A673 (cell line): ENCODE results near the gene EMC9. TPM values are rescaled to one million over a fixed set of nuclear protein-coding genes. Genes with fewer than 3 reads are reported as not detected.

ENCODE experiments used
- BruUV-seq: library from RNA; stranded (reverse); fragments of 400-500 nt; replicated peaks from 2 replicates; lab custom pipeline; 2021; lab: Mats Ljungman, UMichigan
- CTCF ChIA-PET: fragments of 300-600 bp; sonication (Branson Sonifier 250); formaldehyde crosslinking; loops from one replicate; lab custom pipeline; 2022; ENCODE audit warnings: antibody characterized with exemption; lab: Charles Lee
- POLR2A ChIA-PET: fragments of 300-600 bp; sonication (Branson Sonifier 250); formaldehyde crosslinking; loops from one replicate; lab custom pipeline; 2022; ENCODE audit warnings: antibody characterized with exemption; ENCODE audit not compliant: low non-redundant PET; lab: Charles Lee
- DNase-seq: peaks from one replicate; pipeline ENCODE4 v3.0.0-alpha.2; 2015; ENCODE audit warnings: low spot score
- H3K27ac ChIP-seq: fragments of 200-600 bp; sonication (generic); 2 replicates; pipeline ENCODE4 v1.5.1; 2016; ENCODE audit warnings: mixed run types, low read depth, mild to moderate bottlenecking, mixed read lengths, antibody characterized with exemption, low read length; ENCODE audit not compliant: poor library complexity, severe bottlenecking
- H3K27me3 ChIP-seq: fragments of 200-600 bp; sonication (generic); replicated peaks from 2 replicates; pipeline ENCODE4 v1.6.1; 2017; ENCODE audit warnings: mixed run types, low read depth, mild to moderate bottlenecking, mixed read lengths, antibody characterized with exemption, low read length; ENCODE audit not compliant: insufficient read depth, poor library complexity
- H3K36me3 ChIP-seq: fragments of 200-600 bp; sonication (generic); 2 replicates; pipeline ENCODE4 v1.6.1; 2016; ENCODE audit warnings: mixed run types, mild to moderate bottlenecking, mixed read lengths, antibody characterized with exemption, low read length; ENCODE audit not compliant: insufficient read depth, poor library complexity, severe bottlenecking
- H3K4me1 ChIP-seq: fragments of 200-600 bp; sonication (generic); 2 replicates; pipeline ENCODE4 v1.6.1; 2017; ENCODE audit warnings: mixed run types, mild to moderate bottlenecking, mixed read lengths, antibody characterized with exemption, low read length; ENCODE audit not compliant: insufficient read depth, poor library complexity, severe bottlenecking
- H3K4me3 ChIP-seq: fragments of 200-600 bp; sonication (generic); 2 replicates; pipeline ENCODE4 v1.5.1; 2016; ENCODE audit warnings: low read depth, mixed run types, mild to moderate bottlenecking, mixed read lengths, low read length; ENCODE audit not compliant: poor library complexity, severe bottlenecking
- H3K9me3 ChIP-seq: fragments of 200-600 bp; sonication (generic); 2 replicates; pipeline ENCODE4 v1.6.1; 2016; ENCODE audit warnings: mixed run types, low read depth, mild to moderate bottlenecking, mixed read lengths, antibody characterized with exemption, low read length; ENCODE audit not compliant: poor library complexity, severe bottlenecking
- EZH2 ChIP-seq: fragments of 200-600 bp; sonication (generic); IDR thresholded peaks from 2 replicates; pipeline ENCODE4 v1.6.1; 2017; ENCODE audit warnings: borderline replicate concordance, low read depth, mild to moderate bottlenecking, mixed read lengths, antibody characterized with exemption, low read length; ENCODE audit not compliant: poor library complexity, severe bottlenecking
- intact Hi-C: fragments of 100-400 bp; cut with micrococcal nuclease; formaldehyde crosslinking; loops from one replicate; pipeline ENCODE4 v1.10.0; 2022; ENCODE audit not compliant: unreplicated experiment
- total RNA-seq: library from RNA; stranded (reverse); gene quantifications from 2 replicates; pipeline ENCODE4 v1.2.3, GENCODE V29; 2021
- TF ChIP-seq, protein P1 (sequence below): fragments of 300-800, 200-600 bp; sonication (generic); conservative IDR thresholded peaks from 2 replicates; pipeline ENCODE4 v1.5.1; 2017; ENCODE audit warnings: low read depth, mild to moderate bottlenecking, antibody characterized with exemption, low read length, moderate library complexity, mixed read lengths

The EMC9 gene
- total RNA-seq, 1 experiment from 2014 or later: 36.8 TPM

DNA sequence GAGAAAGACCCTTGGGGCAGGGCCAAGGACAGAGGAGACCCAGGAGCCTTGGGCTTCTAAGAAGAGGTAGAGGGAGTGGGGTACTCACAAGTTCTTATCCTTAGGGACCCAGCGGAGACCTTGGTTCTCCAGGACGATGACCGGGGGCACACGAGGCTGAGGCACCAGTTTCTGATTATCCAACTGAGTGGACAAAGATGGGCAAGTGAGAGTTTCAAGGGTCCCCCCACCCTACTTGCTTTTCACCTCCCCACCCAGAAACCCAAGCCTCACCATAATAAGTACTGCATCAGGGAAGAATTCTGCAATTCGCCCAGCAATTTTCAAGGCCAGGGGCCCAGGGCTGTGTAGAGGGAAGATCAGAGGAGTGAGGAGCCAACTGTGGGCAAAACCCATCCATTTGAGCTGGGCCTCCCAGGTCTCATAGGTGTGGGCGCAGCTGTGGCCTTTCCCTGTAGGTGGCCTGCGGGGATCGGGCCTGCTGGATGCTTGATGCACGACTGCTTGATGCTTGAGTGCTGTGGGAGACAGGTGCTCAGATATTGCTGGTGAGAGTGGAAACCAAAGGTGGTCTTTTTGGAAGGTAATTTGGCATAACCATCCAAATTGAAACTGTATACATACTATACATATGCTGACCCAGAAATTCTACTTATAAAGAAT, 2.0 kb downstream of the EMC9 start:
- Histone ChIP-seq H3K4me3 (peak overlapping the region; percentile 74), H3K36me3 (peaks cover 35% of the 10 kb centered on the region), H3K4me1 (peaks cover 13% of the 10 kb centered on the region), H3K27me3 (no peaks in the 10 kb centered on the region), H3K27ac (no peak overlapping the region), H3K9me3 (no peaks in the 10 kb centered on the region)
- DNase-seq: no peak
- no TSS peak for BruUV-seq
- TF ChIP-seq EZH2: no peak
- TF ChIP-seq, protein P1, sequence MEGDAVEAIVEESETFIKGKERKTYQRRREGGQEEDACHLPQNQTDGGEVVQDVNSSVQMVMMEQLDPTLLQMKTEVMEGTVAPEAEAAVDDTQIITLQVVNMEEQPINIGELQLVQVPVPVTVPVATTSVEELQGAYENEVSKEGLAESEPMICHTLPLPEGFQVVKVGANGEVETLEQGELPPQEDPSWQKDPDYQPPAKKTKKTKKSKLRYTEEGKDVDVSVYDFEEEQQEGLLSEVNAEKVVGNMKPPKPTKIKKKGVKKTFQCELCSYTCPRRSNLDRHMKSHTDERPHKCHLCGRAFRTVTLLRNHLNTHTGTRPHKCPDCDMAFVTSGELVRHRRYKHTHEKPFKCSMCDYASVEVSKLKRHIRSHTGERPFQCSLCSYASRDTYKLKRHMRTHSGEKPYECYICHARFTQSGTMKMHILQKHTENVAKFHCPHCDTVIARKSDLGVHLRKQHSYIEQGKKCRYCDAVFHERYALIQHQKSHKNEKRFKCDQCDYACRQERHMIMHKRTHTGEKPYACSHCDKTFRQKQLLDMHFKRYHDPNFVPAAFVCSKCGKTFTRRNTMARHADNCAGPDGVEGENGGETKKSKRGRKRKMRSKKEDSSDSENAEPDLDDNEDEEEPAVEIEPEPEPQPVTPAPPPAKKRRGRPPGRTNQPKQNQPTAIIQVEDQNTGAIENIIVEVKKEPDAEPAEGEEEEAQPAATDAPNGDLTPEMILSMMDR: no peak
- ChIA-PET POLR2A (no interaction called here), CTCF (no interaction called here)
- intact Hi-C loops: no loop called here

DNA sequence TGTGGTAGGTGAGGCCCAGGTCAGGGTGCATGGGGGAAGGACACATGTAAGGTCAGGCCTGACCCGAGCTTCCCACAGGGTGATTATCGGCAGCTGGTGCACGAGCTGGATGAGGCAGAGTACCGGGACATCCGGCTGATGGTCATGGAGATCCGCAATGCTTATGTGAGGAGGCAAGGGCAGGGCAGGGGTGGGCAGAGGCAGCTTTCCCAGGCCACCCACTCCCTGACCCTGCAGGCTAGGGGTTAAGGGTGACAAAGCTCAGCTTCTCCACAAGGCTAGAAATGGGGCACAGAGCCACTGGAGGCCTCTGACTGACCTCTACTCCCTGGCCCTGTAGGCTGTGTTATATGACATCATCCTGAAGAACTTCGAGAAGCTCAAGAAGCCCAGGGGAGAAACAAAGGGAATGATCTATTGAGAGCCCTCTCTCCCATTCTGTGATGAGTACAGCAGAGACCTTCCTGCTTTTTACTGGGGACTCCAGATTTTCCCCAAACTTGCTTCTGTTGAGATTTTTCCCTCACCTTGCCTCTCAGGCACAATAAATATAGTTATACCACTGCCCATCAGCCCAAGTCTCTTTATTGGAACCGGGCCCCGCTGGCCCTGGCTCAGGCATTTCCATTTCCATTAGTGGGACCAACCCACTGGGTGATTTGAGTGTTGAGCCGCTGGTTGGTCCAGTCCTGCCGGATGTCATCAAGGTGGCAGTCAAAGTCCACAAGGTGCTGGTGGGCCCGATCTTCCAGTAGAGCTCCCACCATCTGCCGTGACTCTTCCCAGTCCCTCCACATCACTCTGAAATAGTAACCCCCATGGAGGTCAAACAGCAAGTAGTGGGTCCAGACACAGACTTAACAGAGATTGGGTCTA, 2.8 kb downstream of the EMC9 start:
- no peaks in the 10 kb centered on the region for H3K9me3 ChIP-seq
- CTCF ChIA-PET: no interaction called here

More for the DNA sequence above, 2.8 kb downstream of the EMC9 start:
- Histone ChIP-seq H3K27me3 (no peaks in the 10 kb centered on the region), H3K27ac (no peak overlapping the region), H3K4me3 (no peak overlapping the region), H3K36me3 (peaks cover 28% of the 10 kb centered on the region), H3K4me1 (peaks cover 13% of the 10 kb centered on the region)
- POLR2A ChIA-PET: no interaction called here
- TSS peak; percentile 80 for BruUV-seq
- DNase-seq: no peak
- intact Hi-C loops: no loop called here
- TF ChIP-seq EZH2: no peak
- TF ChIP-seq, protein P1: no peak
